OCI-LY3 (cell line): ENCODE results near the gene NXNL1.

Experiments
- H2AFZ ChIP-seq: fragments of 200-600, 300-600 bp; shearing (Covaris generic); 2 replicates; pipeline ENCODE4 v1.6.0; 2014; ENCODE audit warnings: antibody characterized with exemption, low read depth, low read length
- H3K27ac ChIP-seq: fragments of 200-600, 300-600 bp; sonication (generic); 2 replicates; pipeline ENCODE4 v1.5.1; 2014; ENCODE audit warnings: mild to moderate bottlenecking, low read length, moderate library complexity, mixed read lengths
- H3K27me3 ChIP-seq: fragments of 200-600, 300-600 bp; sonication (generic); 2 replicates; pipeline ENCODE4 v1.6.1; 2014; ENCODE audit warnings: low read depth, low read length, mixed read lengths
- H3K36me3 ChIP-seq: fragments of 200-600, 300-600 bp; sonication (generic); replicated peaks from 2 replicates; pipeline ENCODE3; 2014; ENCODE audit warnings: low read depth, low read length, mixed read lengths
- H3K4me1 ChIP-seq: fragments of 300-600, 200-600 bp; sonication (generic); 2 replicates; pipeline ENCODE4 v1.6.1; 2014; ENCODE audit warnings: low read length, mixed read lengths
- H3K4me2 ChIP-seq: fragments of 200-600, 300-600 bp; sonication (generic); 2 replicates; pipeline ENCODE4 v1.6.1; 2014; ENCODE audit warnings: low read length, mixed read lengths
- H3K4me3 ChIP-seq: fragments of 300-600, 200-600 bp; sonication (generic); 2 replicates; pipeline ENCODE4 v1.5.1; 2014; ENCODE audit warnings: antibody characterized with exemption, mild to moderate bottlenecking, low read length, moderate library complexity
- H3K79me2 ChIP-seq: fragments of 300-600, 200-600 bp; shearing (Covaris generic); 2 replicates; pipeline ENCODE4 v1.6.1; 2014; ENCODE audit warnings: mild to moderate bottlenecking, low read length, mixed read lengths
- H3K9ac ChIP-seq: fragments of 300-600, 200-600 bp; shearing (Covaris generic); 2 replicates; pipeline ENCODE4 v1.6.0; 2014; ENCODE audit warnings: mild to moderate bottlenecking, low read length, moderate library complexity
- H3K9me3 ChIP-seq: fragments of 200-600, 300-600 bp; shearing (Covaris generic); 2 replicates; pipeline ENCODE4 v1.6.1; 2014; ENCODE audit warnings: low read length, mixed read lengths; ENCODE audit not compliant: insufficient read depth
- H4K20me1 ChIP-seq: fragments of 200-600, 300-600 bp; sonication (generic); 2 replicates; pipeline ENCODE4 v1.6.1; 2016; ENCODE audit warnings: low read length, mixed read lengths; ENCODE audit not compliant: insufficient read depth
- EZH2phosphoT487 ChIP-seq: fragments of 200-600 bp; shearing (Covaris generic); IDR thresholded peaks from 2 replicates; pipeline ENCODE4 v1.6.1; 2018; ENCODE audit warnings: antibody characterized with exemption, mixed run types, low read depth
- TF ChIP-seq, protein P1 (sequence below): fragments of 200-600, 300-600 bp; sonication (generic); IDR thresholded peaks from 2 replicates; pipeline ENCODE4 v1.5.1; 2014; ENCODE audit warnings: antibody characterized with exemption, low read length, low read depth

NXNL1 gene

DNA sequence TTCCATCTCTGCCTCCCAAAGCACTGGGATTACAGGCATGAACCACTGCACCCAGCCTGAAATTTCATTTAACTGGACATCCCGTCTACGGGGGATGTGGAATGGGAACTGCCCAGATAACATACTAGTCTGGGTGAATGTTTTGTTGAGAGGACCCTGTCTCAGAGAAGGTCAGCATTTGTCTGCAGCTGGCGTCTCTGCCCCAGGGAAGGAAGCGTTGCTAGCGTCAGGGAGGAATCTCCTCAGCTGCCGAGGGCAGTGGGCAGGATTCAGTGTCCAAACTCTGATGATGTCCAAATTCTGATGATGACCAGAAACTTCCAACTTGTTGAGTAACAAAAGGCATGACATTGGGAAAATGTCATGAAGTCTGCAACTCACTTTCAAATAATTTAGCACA, 3.1 kb downstream of the NXNL1 start:
- no peak overlapping the region for H3K4me3 ChIP-seq
- H3K9me3 ChIP-seq = no peaks in the 10 kb centered on the region
- H3K79me2 ChIP-seq = no peaks in the 10 kb centered on the region
- no peaks in the 10 kb centered on the region for H3K36me3 ChIP-seq
- no peak overlapping the region for H3K27ac ChIP-seq
- TF ChIP-seq EZH2phosphoT487 = no peak
- TF ChIP-seq, protein P1, sequence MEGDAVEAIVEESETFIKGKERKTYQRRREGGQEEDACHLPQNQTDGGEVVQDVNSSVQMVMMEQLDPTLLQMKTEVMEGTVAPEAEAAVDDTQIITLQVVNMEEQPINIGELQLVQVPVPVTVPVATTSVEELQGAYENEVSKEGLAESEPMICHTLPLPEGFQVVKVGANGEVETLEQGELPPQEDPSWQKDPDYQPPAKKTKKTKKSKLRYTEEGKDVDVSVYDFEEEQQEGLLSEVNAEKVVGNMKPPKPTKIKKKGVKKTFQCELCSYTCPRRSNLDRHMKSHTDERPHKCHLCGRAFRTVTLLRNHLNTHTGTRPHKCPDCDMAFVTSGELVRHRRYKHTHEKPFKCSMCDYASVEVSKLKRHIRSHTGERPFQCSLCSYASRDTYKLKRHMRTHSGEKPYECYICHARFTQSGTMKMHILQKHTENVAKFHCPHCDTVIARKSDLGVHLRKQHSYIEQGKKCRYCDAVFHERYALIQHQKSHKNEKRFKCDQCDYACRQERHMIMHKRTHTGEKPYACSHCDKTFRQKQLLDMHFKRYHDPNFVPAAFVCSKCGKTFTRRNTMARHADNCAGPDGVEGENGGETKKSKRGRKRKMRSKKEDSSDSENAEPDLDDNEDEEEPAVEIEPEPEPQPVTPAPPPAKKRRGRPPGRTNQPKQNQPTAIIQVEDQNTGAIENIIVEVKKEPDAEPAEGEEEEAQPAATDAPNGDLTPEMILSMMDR = no peak
- H4K20me1 ChIP-seq = no peaks in the 10 kb centered on the region
- H3K9ac ChIP-seq = no peak overlapping the region
- peaks cover 6% of the 10 kb centered on the region; the same call in 1 of the 2 replicates for H3K4me1 ChIP-seq
- no peak overlapping the region for H3K4me2 ChIP-seq
- H3K27me3 ChIP-seq = peaks cover 14% of the 10 kb centered on the region
- no peak overlapping the region for H2AFZ ChIP-seq

DNA sequence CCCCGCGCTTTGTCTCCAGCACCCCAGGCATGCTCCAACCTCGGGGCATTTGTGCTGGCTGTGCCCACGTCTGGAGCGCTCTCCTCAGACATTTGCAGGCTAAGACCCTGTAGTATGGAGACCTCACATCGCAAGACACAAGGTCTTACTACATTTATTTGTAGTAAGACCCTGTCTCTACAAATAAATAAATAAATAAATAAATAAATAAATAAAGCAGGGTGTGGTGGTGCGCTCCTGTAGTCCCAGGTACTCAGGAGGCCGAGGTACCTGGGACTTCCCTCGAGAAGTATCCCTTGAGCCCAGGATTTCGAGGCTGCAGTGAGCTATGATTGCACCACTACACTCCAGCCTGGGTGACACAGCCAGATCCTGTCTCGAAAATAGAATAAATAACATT, 4.6 kb downstream of the NXNL1 start:
- peaks cover 6% of the 10 kb centered on the region; the same call in 1 of the 2 replicates for H3K4me1 ChIP-seq
- no peaks in the 10 kb centered on the region for H3K79me2 ChIP-seq
- no peak overlapping the region for H3K9ac ChIP-seq
- peaks cover 14% of the 10 kb centered on the region for H3K27me3 ChIP-seq
- H3K9me3 ChIP-seq = no peaks in the 10 kb centered on the region
- TF ChIP-seq, protein P1 = no peak
- no peak for TF ChIP-seq EZH2phosphoT487
- H3K27ac ChIP-seq = no peak overlapping the region
- H3K36me3 ChIP-seq = no peaks in the 10 kb centered on the region
- no peak overlapping the region for H2AFZ ChIP-seq
- no peak overlapping the region for H3K4me2 ChIP-seq
- H3K4me3 ChIP-seq = no peak overlapping the region
- no peaks in the 10 kb centered on the region for H4K20me1 ChIP-seq

DNA sequence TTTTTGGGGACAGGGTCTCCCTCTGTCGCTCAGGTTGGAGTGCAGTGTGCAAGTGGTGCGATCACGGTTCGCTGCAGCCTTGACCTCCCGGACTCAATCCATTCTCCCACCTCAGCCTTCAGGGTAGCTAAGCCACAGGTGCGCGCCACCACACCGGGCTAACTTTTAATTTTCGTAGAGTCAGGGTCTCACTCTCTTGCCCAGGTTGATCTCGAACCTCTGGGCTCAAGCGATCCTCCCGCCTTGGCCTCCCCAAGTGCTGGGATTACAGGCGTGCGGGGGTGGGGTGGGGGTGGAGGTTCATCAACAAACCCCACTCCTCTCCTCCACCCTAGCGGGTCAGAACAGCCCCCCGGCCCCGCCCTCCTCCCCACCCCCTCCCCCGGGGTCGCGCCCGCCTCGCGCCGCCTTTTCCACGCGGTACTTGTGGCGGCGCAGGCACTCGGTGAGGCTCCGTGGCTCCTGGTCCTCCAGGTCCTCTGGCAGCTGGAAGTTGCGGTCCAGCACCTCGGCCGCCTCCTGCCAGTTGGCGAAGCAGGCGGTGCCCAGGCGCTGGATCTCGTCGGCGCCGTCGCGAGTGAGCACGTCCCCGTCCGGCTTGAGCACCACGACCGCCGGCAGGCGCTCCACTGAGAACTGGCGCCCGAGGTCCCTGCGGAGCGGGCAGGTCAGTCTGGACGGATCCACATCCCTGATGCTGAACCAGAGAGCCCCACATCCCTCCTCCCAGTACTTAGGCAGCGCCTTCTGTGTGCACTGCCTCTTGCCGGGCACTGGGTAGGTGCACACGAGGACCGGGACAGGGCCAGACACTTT, 5.2 kb downstream of the NXNL1 start:
- no peaks in the 10 kb centered on the region for H3K36me3 ChIP-seq
- no peaks in the 10 kb centered on the region for H4K20me1 ChIP-seq
- H3K79me2 ChIP-seq = no peaks in the 10 kb centered on the region
- H3K27me3 ChIP-seq = peaks cover 14% of the 10 kb centered on the region
- H3K4me1 ChIP-seq = peaks cover 6% of the 10 kb centered on the region; the same call in 1 of the 2 replicates
- no peaks in the 10 kb centered on the region for H3K9me3 ChIP-seq
- TF ChIP-seq EZH2phosphoT487 = no peak
- TF ChIP-seq, protein P1 = no peak
- H3K4me2 ChIP-seq = no peak overlapping the region
- H3K27ac ChIP-seq = no peak overlapping the region
- no peak overlapping the region for H2AFZ ChIP-seq
- no peak overlapping the region for H3K4me3 ChIP-seq
- no peak overlapping the region for H3K9ac ChIP-seq

DNA sequence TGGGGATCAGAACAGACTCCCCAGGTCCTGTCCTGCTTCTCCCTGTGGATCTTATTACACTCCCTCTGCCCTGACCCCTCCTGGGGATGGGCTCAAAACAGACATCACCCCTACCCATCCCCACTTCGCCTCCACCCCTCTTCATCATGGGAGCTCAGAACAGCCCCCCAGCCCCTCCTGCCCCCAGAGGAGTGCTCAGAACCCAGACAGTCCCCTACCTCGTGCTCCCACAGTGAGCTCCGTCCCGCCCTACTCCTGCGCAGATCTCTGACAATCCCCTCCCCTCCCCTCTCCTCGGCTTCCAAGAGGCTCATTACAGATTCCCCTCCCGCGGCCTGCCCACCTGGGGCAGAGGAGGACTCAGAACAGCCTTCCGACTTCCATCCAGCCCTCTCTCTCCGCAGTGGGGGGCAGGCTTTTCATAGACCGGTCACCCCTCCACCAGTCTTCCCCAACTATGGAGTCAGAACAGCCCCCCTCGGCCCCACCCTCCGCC, 6.1 kb downstream of the NXNL1 start:
- H3K27ac ChIP-seq = no peak overlapping the region
- H3K4me3 ChIP-seq = no peak overlapping the region
- H4K20me1 ChIP-seq = no peaks in the 10 kb centered on the region
- H3K36me3 ChIP-seq = no peaks in the 10 kb centered on the region
- TF ChIP-seq, protein P1 = no peak
- no peak for TF ChIP-seq EZH2phosphoT487
- peaks cover 6% of the 10 kb centered on the region; the same call in 1 of the 2 replicates for H3K4me1 ChIP-seq
- H3K9me3 ChIP-seq = no peaks in the 10 kb centered on the region
- H3K79me2 ChIP-seq = no peaks in the 10 kb centered on the region
- H3K4me2 ChIP-seq = no peak overlapping the region
- peaks cover 20% of the 10 kb centered on the region for H3K27me3 ChIP-seq
- no peak overlapping the region for H3K9ac ChIP-seq
- H2AFZ ChIP-seq = no peak overlapping the region
